Fibroblast of peridontal ligament (primary cell): ENCODE results near the gene KCNIP4.

Source experiments
- DNase-seq: peaks from one replicate; pipeline ENCODE4 v3.0.0-alpha.2; 2010; ENCODE audit errors: extremely low read depth

The KCNIP4 gene

GRCh38 chr4:21192367-21192766 lies 756.2 kb downstream of the KCNIP4 start:
- DNase-seq, result no peak

DNA sequence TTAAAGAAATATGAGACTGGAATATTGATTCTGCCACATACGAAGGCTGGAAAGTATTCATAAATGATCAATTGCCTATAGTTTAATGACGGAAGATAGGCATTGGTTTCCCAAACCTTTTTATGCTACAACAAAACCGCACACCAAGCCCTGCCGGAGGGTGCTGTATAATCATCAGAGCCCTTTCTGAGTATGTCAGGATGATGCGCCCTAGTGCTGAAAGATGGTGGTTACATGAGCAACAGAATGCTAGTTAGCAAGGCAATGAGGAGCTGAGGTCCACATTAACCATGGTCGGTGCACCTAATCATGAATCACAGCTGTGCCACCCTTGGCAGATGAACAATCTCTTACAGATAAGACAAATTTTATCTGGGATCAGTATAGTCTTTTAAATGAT lies 757.3 kb downstream of the KCNIP4 start:
- DNase-seq, result no peak

DNA sequence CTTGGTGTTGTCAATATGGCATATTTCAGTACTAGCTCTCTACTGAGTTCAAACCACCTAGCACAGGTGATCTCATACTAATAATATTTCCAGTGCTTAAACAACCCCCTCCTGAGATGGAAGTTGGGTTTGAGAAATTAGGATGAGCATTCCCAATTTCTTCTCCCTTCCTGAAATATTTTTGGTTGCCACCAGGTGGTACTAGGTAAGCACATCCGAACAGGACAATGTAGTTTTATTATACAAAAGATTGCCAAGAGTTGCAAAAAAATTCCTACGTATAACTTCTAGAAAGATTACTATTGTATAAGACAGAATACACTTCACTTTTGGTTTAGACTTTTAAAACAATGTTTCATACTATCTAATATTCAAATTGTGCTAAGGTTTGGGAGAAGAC lies 763.8 kb downstream of the KCNIP4 start:
- no peak for DNase-seq

DNA sequence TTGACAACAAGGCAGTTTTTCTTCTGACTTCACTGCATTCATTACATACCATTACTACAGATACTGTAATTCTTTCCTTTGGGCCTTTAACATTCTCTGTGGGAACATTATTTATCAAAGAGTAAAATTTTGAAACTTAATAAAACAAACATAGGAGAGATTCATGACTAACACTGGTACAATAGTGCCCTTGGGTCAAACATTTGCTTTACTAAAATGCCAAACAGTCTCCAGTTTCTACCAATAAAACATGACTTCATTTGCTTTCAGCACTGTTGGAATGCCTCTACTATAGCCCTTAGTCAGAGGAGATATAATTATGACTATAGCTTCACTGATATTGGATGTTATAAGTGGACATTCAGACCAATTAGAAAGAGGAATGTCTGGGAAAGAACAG lies 766.9 kb downstream of the KCNIP4 start:
- no peak for DNase-seq

- DNase-seq, result no peak
These were observed 770.7 kb downstream of the KCNIP4 start for GRCh38 chr4:21177871-21178270.

DNA sequence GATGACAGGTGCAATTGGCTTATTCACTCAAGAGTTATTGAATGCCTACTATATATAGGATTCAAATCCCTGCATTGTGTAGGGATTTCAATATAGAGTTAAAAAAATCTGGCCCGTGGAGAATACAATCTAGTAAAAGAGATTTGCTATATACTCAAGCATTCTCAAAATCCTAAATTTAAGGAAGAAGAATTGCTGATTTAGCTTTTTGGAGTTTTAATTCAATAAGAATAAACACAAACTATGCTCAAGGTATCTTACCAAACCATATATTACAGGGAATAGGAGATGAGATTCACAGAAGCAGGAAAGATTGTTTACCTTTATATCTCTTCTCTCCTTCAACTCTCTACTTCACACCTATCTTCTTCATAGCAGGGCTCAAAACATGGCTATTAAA lies 771.5 kb downstream of the KCNIP4 start:
- no peak for DNase-seq

DNA sequence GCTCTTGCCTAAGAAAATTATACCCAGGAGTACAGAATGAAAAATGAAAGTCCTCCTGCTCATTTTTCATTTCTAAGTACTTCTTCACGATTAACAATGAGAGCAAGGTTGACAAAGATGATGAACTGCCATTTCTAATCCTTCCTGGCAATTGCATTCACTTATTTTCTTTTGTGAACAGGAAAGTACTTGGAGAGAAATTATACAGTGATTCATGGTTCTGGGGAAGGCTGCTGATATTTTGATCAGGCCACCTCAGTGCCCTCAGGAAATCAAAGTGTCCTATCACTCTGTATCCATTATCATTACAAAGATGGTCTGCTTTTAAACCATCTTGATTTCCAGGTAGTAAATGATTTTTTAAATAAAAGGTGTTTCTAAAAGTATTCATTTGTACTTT lies 780.9 kb downstream of the KCNIP4 start:
- DNase-seq, result no peak

GRCh38 chr4:21155367-21155766 lies 793.2 kb downstream of the KCNIP4 start:
- no peak for DNase-seq

DNA sequence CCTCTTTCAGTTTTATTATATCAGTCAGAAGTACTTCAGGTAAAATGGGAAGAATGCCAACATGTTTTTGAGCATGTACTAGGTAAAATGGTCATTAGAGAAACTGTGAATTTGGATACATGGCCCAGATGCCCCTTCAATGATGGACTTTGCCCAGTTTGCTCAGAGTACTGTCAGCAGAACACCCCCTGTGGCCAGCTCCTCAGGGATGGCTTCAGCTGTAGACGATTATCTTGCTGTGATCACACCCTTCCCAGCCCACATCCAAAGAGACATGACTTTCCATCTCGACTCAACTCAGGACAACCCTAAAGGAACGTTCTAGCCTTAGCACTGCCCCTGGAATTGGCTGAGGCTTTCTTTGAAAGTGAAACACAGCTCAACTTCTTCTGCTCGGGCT lies 809.2 kb downstream of the KCNIP4 start:
- DNase-seq, result no peak

- DNase-seq, result no peak
These were observed 812.4 kb downstream of the KCNIP4 start for GRCh38 chr4:21136051-21136630.

- DNase-seq, result no peak
These were observed 813.6 kb downstream of the KCNIP4 start for GRCh38 chr4:21134994-21135393.

GRCh38 chr4:21130606-21131005 lies 818.0 kb downstream of the KCNIP4 start:
- no peak for DNase-seq

DNA sequence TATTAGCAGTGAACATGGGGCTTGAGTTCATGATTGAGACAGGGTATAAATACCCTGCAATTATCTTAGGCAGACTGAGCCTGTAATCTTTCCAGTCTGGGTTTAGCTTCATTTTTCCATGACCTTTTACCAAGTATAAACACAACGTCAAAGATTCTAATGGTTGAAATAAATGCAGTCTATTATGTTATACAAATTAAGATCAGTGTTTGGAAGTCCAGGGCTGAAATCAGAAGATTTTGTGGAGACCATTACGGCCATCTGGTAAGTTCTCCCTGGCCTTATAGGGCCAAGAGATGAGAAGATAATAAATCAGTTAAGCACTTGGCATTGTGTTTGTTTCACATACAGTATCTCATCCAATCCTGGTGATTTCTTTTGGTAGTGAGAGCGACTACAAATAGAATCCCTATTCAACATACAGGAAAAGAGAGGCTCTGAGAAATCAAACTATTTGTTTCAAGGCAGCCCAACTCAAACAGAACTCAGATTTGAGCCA lies 822.5 kb downstream of the KCNIP4 start:
- no peak for DNase-seq

GRCh38 chr4:21118301-21118700 lies 830.3 kb downstream of the KCNIP4 start:
- no peak for DNase-seq

DNA sequence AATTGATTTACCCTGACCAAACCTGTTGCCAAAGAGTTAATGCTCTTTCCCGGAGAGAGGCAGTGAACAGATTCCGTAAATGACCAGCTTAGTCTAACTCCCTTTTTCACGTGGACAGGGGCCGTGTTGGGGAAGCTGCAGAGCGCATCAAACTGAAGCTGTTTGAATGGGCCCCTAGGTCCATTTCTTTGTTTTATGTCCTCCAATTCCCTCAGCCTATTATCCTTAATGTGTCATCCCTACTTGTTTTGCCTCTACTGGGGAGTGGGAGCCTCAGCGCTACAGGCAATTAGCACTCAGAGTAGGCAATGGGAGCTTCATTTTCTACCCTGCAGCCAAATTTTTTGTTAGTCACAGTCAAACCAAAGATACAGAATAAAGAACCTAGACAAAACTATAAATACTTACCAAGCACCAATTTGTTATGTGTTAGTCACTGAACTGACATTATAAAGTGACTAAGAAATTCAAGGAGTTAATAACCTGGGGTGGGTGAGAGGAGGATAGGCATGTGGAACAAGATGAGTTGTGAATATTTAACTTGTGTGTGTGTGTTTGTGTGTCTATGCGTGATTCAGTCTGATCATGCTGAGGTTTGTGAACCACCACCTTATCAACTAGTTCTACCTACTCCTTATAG lies 830.9 kb downstream of the KCNIP4 start:
- no peak for DNase-seq

DNA sequence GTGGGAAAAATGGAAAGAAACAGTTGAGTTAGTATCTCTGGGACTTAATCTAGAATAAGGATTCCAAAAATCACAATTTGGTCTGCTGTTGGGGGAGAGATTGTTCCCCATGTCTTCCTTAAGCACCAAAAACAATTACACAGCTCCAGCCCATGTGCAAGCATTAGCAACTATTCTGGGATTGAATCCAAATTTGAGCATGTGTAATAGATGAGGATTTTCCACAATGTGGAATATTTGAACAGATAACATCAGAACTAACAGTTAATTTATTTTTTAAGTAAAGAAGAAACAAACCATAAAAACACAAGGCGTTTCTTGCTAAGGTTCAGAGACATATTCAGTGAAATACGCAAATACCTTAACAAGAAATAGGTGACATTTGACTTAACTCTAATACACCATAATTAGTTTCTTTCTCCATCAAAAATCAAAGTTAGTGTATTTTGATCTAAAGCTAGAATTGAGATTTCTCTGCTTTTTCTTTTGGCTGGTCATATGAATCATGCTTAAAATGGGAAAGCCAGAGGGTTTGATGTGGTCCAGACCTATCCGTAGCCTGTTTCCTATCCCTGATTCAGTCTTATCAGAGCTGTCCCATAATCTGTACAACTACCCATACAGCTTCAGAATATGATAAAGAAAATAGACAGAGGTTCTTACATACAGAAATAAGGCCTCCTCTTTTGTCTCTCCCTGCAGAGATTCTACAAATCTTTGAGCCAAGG lies 834.9 kb downstream of the KCNIP4 start:
- DNase-seq, result no peak

- no peak for DNase-seq
These were observed 845.9 kb downstream of the KCNIP4 start for GRCh38 chr4:21102667-21103066.

GRCh38 chr4:21097865-21098264 lies 850.7 kb downstream of the KCNIP4 start:
- DNase-seq, result no peak

DNA sequence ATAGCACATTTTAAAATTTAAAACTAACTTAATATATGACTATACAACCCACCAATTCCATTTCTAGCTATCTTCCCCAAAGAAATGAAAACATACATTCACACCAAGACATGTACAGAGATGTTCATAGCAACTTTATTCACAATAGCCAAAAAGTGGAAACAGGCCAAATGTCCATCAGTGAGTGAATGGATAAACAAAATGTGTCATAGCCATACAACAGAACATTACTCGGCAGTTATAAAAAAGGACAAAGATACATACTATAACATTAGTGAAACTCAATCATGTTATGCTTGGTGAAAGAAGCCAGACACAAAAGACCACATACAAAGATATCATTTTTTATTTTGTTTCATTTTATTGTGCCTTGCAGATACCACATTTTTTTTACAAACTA lies 851.5 kb downstream of the KCNIP4 start:
- no peak for DNase-seq

DNA sequence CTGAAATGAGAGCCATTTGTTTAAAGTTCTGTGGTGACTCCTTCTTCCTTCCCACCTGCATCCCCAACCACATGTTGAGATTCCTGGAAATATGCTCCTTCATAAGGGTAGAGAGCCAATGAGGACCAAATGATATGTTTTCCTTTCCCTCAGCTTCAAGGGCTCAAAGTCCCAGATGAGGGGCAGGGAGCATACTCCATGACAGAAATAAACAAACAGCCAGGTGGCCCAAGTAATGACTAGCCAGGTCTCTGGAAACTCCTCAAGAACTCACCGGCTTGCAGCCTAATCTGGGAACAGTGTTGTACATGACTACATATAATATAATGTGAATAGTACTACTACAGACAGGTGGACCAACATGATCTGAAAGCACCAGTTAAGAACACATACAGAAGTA lies 856.0 kb downstream of the KCNIP4 start:
- no peak for DNase-seq

GRCh38 chr4:21090094-21090666 lies 858.4 kb downstream of the KCNIP4 start:
- no peak for DNase-seq

DNA sequence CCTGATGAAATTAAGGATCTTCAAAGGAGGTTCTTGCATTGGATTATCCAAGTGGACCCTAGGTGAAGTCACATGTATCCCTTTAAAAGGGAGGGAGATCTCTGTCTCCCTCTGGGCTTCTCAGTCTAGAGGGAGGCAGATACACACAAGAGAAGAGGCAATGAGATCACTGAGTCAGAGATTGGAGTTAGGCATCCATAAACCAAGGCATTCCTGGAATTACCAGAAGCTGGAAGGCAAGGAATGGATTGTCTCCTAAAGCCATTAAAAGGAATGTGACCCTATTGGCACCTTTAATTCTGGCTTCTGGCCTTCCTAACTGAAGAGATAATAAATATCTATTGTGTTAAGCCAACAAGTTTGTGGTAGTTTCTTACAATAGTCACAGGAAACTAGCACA lies 865.2 kb downstream of the KCNIP4 start:
- no peak for DNase-seq

DNA sequence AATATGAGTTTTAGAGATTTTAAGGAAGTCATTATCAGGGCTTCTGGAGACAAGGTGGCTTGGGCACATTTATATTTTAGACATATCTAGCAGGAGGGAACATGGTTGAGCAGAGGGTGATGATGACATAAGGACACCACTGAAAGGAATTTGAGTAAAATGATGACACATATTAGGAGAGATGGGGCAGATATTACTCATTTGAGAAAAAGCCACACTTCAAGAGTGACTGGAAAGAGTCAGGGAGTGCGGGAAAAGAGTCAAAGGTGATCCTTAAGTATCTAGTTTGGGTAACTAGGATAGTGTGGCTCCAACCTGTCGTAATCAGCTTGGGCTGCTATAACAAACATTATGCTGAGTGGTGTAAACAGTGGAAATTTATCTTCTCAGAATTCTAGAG lies 870.6 kb downstream of the KCNIP4 start:
- DNase-seq, result no peak
